NCI-H1436 treated with DMSO at 0.1 percent for 48 hours (cell line): ENCODE results near the gene GMPS.
A peak's percentile ranks its signal among the peaks of the same experiment; 100 is the strongest.
"Not testable (repeated sequence)": the region's sequence is repeated elsewhere in the genome, so short reads cannot be mapped to it uniquely, and the experiment has no call there.

ENCODE experiments used
- DNase-seq: peaks from one replicate; lab custom pipeline; 2025; lab: John Stamatoyannopoulos, UW

The GMPS gene

GRCh38 chr3:155872904-155873646, 2.6 kb downstream of the GMPS start:
- DNase-seq = no peak

GRCh38 chr3:155876037-155876436, 5.6 kb downstream of the GMPS start:
- no peak for DNase-seq

DNA sequence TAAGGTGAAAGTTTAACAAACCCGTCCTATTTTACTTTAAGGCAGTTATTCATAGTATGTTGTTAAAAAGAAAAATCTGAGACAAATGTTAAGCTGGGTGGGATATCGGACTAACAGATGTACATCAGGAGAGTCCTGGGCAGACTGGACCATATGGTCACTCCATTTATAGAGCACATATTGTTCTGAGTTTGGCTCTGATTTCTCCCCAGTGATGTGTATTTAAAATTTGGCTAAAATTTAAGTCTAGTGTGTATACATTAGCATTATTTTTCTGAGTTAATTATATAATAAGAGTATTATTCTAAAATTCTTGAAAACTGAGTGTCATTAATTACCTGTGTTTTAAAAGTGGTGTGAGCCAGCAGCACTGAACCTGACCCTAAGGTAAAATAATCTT, 6.1 kb downstream of the GMPS start:
- no peak for DNase-seq

DNA sequence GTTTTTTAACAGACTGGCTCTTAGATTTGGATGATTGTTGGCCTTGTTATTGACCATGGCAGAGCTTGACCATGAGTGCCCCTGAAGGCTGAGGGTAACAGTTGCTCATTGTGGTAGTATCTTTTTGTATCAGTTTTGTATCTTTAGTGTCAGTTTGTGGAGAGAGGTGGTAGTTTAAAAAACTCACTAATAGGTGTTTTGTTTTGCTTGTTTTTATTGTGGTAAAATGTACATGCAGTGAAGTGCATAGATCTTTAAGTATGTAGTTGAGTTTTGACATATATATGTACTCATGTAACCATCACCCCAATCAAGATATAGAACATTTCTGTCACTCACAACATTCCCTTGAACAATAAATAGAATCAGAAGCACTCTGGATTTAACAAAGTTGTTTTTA, 9.8 kb downstream of the GMPS start:
- DNase-seq = no peak

DNA sequence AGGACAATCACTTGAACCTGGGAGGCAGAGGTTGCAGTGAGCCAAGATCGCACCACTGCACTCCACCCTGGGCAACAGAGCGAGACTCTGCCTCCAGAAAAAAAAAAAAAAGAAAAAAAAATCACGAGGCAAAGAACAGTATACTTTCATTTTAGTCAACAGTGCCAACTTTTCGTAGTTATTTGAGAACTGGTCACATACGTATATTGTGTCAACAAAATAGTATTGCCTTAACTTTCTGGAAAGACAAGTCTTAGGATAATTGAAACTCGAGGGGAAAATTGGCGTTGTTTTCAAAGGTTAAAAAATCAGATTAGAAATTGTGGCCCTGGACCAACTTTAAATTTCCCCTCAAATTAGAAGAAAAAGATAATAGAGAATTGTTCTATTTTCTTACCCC, 13.8 kb downstream of the GMPS start:
- no peak for DNase-seq

- no peak for DNase-seq
Measured at GRCh38 chr3:155885292-155885691, 14.8 kb downstream of the GMPS start.

GRCh38 chr3:155886348-155886747, 15.9 kb downstream of the GMPS start:
- DNase-seq = not testable (repeated sequence)

DNA sequence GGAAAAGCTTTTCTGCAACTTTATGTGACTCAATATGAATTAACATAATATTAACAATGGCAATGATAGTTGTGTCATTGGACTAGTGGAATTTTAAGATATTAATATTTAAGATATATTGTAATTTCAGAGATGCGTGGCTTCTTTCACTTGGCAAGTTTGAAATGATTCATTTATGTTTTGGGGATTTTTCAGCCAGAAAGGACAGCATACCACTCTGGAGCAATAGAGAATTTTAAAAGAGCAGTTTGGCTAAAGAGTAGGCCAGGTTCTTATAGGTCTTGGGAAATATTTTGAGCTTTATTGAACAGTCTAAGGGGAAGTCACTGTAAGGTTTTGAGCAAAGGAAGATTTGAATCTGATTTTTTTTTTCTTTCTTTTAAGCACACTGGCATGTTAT, 16.5 kb downstream of the GMPS start:
- DNase-seq = no peak

DNA sequence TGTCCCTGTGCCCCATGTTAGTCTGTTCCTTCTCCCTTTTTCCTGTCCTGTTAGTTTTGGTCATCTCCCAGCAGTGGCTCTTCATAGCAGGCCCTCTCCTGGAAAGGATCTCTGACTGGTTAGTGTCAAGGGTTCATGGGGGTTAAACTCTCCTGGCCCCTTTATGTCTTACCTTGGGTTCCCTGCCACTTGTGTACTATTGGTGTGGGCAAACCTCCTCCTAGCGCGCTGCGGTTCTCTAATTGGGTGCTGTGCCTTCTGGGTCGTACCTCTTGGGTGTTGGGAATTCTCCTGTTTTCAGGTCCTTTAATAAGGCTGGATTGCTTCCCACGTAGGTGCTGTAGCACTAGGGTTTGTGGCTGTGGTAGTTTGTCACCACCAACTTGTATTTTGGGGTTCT, 18.8 kb downstream of the GMPS start:
- no peak for DNase-seq

GRCh38 chr3:155889952-155890351, 19.5 kb downstream of the GMPS start:
- DNase-seq = no peak

DNA sequence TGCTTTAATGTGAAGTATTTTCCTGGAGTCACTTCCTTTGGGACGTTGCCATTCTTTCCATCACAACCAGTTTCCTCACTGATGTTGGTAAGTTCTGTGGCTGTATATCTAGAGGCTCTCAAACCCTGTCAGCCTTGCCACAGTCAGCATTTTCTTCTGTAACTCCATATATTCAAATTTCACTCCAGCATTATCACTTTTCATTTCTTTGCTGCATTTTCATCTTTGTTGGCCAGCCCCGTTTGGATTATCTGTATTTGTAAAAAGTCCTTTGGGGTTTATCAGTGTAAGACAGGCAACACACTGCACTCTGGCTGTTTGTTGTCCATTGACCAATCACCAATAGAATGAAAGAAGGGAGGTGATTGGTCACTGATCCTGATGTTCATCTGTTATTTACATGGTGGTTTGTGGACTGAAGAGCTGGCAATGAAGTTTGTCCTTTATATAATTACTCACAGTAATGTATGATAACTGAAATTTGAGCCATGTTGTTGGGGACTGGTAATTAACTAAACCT, 20.3 kb downstream of the GMPS start:
- DNase-seq = peak; percentile 32

DNA sequence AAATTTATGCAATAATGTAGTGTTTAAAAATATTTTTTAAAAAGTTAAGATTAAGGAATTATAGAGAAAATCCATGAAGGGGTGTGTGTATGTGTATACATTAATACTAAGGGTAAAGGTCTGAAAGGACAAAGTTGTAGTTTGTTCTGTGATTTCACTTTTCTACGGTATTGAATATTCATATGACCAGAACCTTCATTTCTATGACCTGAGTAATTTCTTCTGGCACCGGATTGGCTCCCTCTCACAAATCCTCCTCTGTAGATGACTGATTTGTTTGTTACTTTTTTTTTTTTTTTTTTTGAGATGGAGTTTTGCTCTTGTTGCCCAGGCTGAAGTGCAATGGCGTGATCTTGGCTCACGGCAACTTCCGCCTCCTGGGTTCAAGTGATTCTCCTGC, 20.9 kb downstream of the GMPS start:
- DNase-seq = no peak

DNA sequence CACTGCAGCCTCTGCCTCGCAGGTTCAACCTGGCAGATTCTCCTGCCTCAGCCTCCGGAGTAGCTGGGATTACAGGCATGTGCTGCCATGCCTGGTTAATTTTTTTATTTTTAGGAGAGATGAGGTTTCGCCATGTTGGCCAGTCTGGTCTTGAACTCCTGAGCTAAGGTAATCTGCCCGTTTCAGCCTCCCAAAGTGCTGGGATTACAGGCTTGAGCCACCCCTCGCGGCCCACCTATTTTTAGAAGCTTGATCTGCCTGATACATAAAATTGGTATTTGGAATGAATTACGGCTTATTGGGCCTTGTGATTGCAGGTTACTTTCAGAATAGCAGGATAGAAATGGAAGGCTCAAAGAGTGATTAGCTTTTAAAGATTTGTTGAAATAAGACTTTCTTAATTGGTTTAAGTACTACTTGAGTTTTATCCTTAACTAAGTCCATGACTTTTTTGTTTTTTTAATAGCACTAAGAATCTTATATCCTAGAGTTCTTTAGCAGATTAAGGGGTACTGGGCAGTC, 25.0 kb downstream of the GMPS start:
- no peak for DNase-seq

DNA sequence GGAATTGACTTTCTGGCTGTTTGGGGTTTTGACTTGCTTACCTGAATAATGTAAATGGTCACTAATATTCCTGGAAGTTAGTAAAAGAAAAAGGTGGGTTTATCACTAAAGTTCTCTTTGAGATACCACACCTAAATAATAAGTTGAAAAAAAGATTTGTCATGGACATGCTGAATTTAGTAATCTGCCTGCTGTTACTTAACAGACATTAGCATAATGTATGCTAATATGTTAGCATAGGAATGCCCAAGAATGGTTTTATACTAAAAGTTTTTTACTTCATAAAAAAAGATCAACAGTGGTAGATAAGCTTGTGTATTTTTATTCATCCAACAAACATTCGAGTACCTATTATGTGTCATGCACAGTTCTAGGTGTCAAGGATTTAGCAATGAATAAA, 36.5 kb downstream of the GMPS start:
- DNase-seq = no peak

DNA sequence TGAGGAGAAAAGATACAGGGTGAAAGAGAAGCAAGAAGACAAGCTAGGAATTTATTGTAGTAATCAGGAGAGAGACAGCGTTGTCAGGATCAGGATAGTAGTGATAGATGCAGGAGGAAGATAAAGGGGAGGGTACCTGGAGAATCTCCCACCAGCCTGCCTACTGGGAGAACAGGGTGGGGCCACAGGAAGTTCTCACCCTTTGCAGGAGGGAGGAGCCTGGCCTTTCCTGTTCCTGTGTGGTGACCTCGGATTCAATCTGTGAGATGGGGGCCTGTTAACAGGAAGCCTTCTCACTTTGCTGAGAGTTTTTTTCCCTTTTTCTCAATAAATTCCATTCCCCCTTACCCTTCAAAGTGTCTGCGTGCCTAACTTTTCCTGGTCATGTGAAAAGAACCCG, 37.6 kb downstream of the GMPS start:
- no peak for DNase-seq

GRCh38 chr3:155908605-155909004, 38.2 kb downstream of the GMPS start:
- no peak for DNase-seq

DNA sequence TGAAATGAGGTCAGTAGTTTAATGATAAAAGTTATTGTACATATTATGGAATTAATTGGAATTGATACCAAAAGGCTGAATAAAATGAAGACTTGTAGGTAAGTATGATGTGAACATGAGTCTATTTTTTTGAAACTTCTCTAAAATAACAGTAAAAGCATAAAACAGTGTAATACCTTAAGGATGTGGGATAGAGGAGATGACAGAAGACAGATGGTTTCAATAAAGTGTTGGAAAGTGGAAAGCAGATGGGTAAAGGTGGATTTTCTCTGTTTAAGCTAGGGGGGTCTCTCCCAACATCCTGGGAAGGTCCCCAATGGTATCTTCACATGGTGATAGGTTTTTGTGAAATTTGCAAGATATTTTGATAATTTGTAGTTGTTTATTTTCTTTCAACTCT, 41.6 kb downstream of the GMPS start:
- no peak for DNase-seq

GRCh38 chr3:155912579-155913190, 42.2 kb downstream of the GMPS start:
- DNase-seq = no peak

- no peak for DNase-seq
Measured at GRCh38 chr3:155917781-155918180, 47.3 kb downstream of the GMPS start.

DNA sequence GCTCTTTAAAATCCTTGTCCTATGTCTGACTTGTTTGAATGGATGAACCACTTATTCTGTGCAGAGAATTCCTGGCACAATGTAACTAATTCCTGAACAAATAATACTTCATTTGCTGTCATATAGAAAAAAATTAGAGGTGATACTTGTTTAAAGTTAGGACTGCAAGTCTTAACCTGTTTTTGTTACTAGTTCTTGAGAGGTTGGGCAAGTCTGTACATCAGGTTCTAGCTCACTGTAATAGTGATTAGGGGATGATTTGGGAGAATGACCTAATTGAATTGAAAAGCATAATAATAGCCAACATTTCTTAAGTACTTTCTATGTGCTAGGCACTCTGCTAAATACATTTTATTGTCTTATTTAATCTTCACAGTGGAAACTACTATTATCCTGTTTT, 49.3 kb downstream of the GMPS start:
- no peak for DNase-seq

DNA sequence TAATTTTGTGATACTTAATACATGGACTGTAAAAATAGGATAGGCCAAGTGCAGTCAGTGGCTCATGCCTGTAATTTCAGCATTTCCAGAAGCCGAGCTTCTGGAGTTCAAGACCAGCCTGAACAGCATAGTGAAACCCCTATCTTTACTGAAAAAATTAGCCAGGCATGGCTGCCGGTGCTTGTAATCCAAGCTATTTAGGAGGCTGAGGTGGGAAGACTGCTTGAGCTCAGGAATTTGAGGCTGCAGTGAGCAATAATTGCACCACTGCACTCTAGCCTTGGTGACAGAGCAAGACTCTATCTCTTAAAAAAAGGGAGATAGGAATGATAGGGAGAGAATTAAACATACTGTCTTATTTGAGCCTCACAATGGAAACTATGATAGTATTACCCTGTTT, 51.0 kb downstream of the GMPS start:
- no peak for DNase-seq

- DNase-seq = no peak
Measured at GRCh38 chr3:155934230-155934629, 63.8 kb downstream of the GMPS start.

GRCh38 chr3:155938409-155938808, 68.0 kb downstream of the GMPS start:
- DNase-seq = no peak

GRCh38 chr3:155941354-155941753, 70.9 kb downstream of the GMPS start:
- no peak for DNase-seq
